ENCODE results near the gene LSR.

LSR gene

GRCh38 chr19:35298561-35298972 is 49.8 kb downstream of the LSR start (continued):
- no peak for TF ChIP-seq ZNF561 (tag by site-specific recombination; IDR thresholded peaks at IDR 0.05; ENCODE audit: borderline replicate concordance)
- TF ChIP-seq MEIS1 (CRISPR knock-in tag; IDR thresholded peaks at IDR 0.05; ENCODE audit: borderline replicate concordance), result no peak
- peak; percentile 7; the same call in 1 of the 2 replicates for TF ChIP-seq ZNF202 (tag by site-specific recombination; IDR thresholded peaks at IDR 0.05; ENCODE audit: borderline replicate concordance)
- peak; percentile 87 for TF ChIP-seq ZNF148 (tag by site-specific recombination; IDR thresholded peaks at IDR 0.05; ENCODE audit: borderline replicate concordance)
- no peak for TF ChIP-seq SP7 (tag by site-specific recombination; IDR thresholded peaks at IDR 0.05)
- no peak; the same call in 1 of the 2 replicates for TF ChIP-seq KLF8 (tag by site-specific recombination; IDR thresholded peaks at IDR 0.05)
- no peak for TF ChIP-seq PRDM4 (tag by site-specific recombination; IDR thresholded peaks at IDR 0.05)
- no peak for TF ChIP-seq ZNF48 (tag by site-specific recombination; IDR thresholded peaks at IDR 0.05)
- TF ChIP-seq SCRT2 (tag by site-specific recombination; IDR thresholded peaks at IDR 0.05), result no peak
- TF ChIP-seq ZNF174 (tag by site-specific recombination; IDR thresholded peaks at IDR 0.05), result no peak
- TF ChIP-seq ZNF214 (tag by site-specific recombination; IDR thresholded peaks at IDR 0.05; ENCODE audit: borderline replicate concordance), result no peak
- TF ChIP-seq FEZF1 (tag by site-specific recombination; IDR thresholded peaks at IDR 0.05), result no peak
- TF ChIP-seq ZNF394 (tag by site-specific recombination; IDR thresholded peaks at IDR 0.05; ENCODE audit: borderline replicate concordance), result no peak
- TF ChIP-seq REPIN1 (tag by site-specific recombination; IDR thresholded peaks at IDR 0.05; ENCODE audit: low read depth), result no peak
- no peak for TF ChIP-seq ZSCAN30 (tag by site-specific recombination; IDR thresholded peaks at IDR 0.05)
- TF ChIP-seq KLF7 (tag by site-specific recombination; IDR thresholded peaks at IDR 0.05; ENCODE audit: borderline replicate concordance), result no peak
- no peak for TF ChIP-seq ZBTB49 (tag by site-specific recombination; IDR thresholded peaks at IDR 0.05; ENCODE audit: low read depth)
- no peak for TF ChIP-seq ZNF677 (tag by site-specific recombination; IDR thresholded peaks at IDR 0.05)
- TF ChIP-seq OVOL3 (tag by site-specific recombination; IDR thresholded peaks at IDR 0.05), result no peak; the same call in 1 of the 2 replicates
- TF ChIP-seq ZNF133 (tag by site-specific recombination; IDR thresholded peaks at IDR 0.05), result 0 out of 2 replicates have a peak, but pooled peaks have one; percentile 34
- peak; percentile 50 for TF ChIP-seq ZNF670 (tag by site-specific recombination; IDR thresholded peaks at IDR 0.05; ENCODE audit: low read depth)
- TF ChIP-seq SP3 (tag by site-specific recombination; IDR thresholded peaks at IDR 0.05), result no peak
- peak; percentile 57 for TF ChIP-seq ZBTB48 (tag by site-specific recombination; IDR thresholded peaks at IDR 0.05)
- peak; percentile 97 for TF ChIP-seq ZNF311 (tag by site-specific recombination; IDR thresholded peaks at IDR 0.05; ENCODE audit: borderline replicate concordance)
- TF ChIP-seq REST (tag by site-specific recombination; IDR thresholded peaks at IDR 0.05), result no peak
- TF ChIP-seq YY2 (tag by site-specific recombination; IDR thresholded peaks at IDR 0.05), result peak; percentile 74
- TF ChIP-seq ZNF645 (tag by site-specific recombination; IDR thresholded peaks at IDR 0.05), result no peak
